HEK293 (cell line): ENCODE measurements around the gene NEAT1.

Source experiments
- BCL11B ChIP-seq: fragments of 450-650 bp; formaldehyde crosslinking; IDR thresholded peaks from 2 replicates; pipeline ENCODE4 v1.5.1; 2016; ENCODE audit warnings: low read depth, missing biosample characterization, missing genetic modification characterization
- BCL6B ChIP-seq: fragments of 450-650 bp; formaldehyde crosslinking; IDR thresholded peaks from 2 replicates; pipeline ENCODE4 v1.5.1; 2017; ENCODE audit warnings: missing biosample characterization, missing genetic modification characterization
- GLI4 ChIP-seq: fragments of 450-650 bp; formaldehyde crosslinking; IDR thresholded peaks from 2 replicates; pipeline ENCODE4 v1.5.1; 2016; ENCODE audit warnings: missing biosample characterization, missing genetic modification characterization
- GLIS1 ChIP-seq: fragments of 450-650 bp; formaldehyde crosslinking; IDR thresholded peaks from 2 replicates; pipeline ENCODE4 v1.5.1; 2016; ENCODE audit warnings: missing biosample characterization, missing genetic modification characterization
- HOXD13 ChIP-seq: sonication (generic); formaldehyde crosslinking; IDR thresholded peaks from 2 replicates; pipeline ENCODE4 v1.8.0; 2022; ENCODE audit warnings: missing genetic modification reagents, borderline replicate concordance
- INSM2 ChIP-seq: fragments of 450-650 bp; formaldehyde crosslinking; IDR thresholded peaks from 2 replicates; pipeline ENCODE4 v1.5.1; 2016; ENCODE audit warnings: missing biosample characterization, missing genetic modification characterization
- MYNN ChIP-seq: fragments of 450-650 bp; formaldehyde crosslinking; IDR thresholded peaks from 2 replicates; pipeline ENCODE4 v1.5.1; 2016; ENCODE audit warnings: missing biosample characterization, missing genetic modification characterization, borderline replicate concordance
- ZBTB1 ChIP-seq: fragments of 450-650 bp; formaldehyde crosslinking; IDR thresholded peaks from 2 replicates; pipeline ENCODE4 v1.5.1; 2016; ENCODE audit warnings: missing biosample characterization, missing genetic modification characterization
- ZBTB10 ChIP-seq: fragments of 450-650 bp; formaldehyde crosslinking; IDR thresholded peaks from 2 replicates; pipeline ENCODE4 v1.5.1; 2016; ENCODE audit warnings: missing biosample characterization, missing genetic modification characterization
- ZBTB20 ChIP-seq: fragments of 450-650 bp; formaldehyde crosslinking; IDR thresholded peaks from 2 replicates; pipeline ENCODE4 v1.5.1; 2016; ENCODE audit warnings: missing biosample characterization, missing genetic modification characterization
- ZBTB44 ChIP-seq: fragments of 450-650 bp; IDR thresholded peaks from 2 replicates; pipeline ENCODE4 v1.5.1; 2018; ENCODE audit warnings: missing biosample characterization, mild to moderate bottlenecking, missing genetic modification characterization
- ZBTB6 ChIP-seq: fragments of 450-650 bp; formaldehyde crosslinking; IDR thresholded peaks from 2 replicates; pipeline ENCODE4 v1.5.1; 2017; ENCODE audit warnings: missing biosample characterization, missing genetic modification characterization
- ZEB2 ChIP-seq: fragments of 450-650 bp; formaldehyde crosslinking; IDR thresholded peaks from 2 replicates; pipeline ENCODE4 v1.5.1; 2016; ENCODE audit warnings: missing biosample characterization, missing genetic modification characterization
- ZNF175 ChIP-seq: fragments of 450-650 bp; formaldehyde crosslinking; IDR thresholded peaks from 2 replicates; pipeline ENCODE4 v1.5.1; 2016; ENCODE audit warnings: missing biosample characterization, missing genetic modification characterization
- ZNF214 ChIP-seq: fragments of 450-650 bp; formaldehyde crosslinking; IDR thresholded peaks from 2 replicates; pipeline ENCODE4 v1.5.1; 2017; ENCODE audit warnings: missing biosample characterization, mild to moderate bottlenecking, missing genetic modification characterization, borderline replicate concordance
- ZNF223 ChIP-seq: fragments of 450-650 bp; formaldehyde crosslinking; IDR thresholded peaks from 2 replicates; pipeline ENCODE4 v1.5.1; 2016; ENCODE audit warnings: missing biosample characterization, missing genetic modification characterization
- ZNF248 ChIP-seq: fragments of 450-650 bp; formaldehyde crosslinking; IDR thresholded peaks from 2 replicates; pipeline ENCODE4 v1.5.1; 2017; ENCODE audit warnings: missing biosample characterization, missing genetic modification characterization
- ZNF423 ChIP-seq: fragments of 450-650 bp; formaldehyde crosslinking; IDR thresholded peaks from 2 replicates; pipeline ENCODE4 v1.5.1; 2016; ENCODE audit warnings: missing biosample characterization, missing genetic modification characterization
- ZNF514 ChIP-seq: fragments of 450-650 bp; formaldehyde crosslinking; IDR thresholded peaks from 2 replicates; pipeline ENCODE4 v1.5.1; 2016; ENCODE audit warnings: missing biosample characterization, missing genetic modification characterization
- ZNF549 ChIP-seq: fragments of 450-650 bp; IDR thresholded peaks from 2 replicates; pipeline ENCODE4 v1.5.1; 2018; ENCODE audit warnings: missing biosample characterization, missing genetic modification characterization, mild to moderate bottlenecking, inconsistent platforms, moderate library complexity
- ZNF621 ChIP-seq: fragments of 450-650 bp; formaldehyde crosslinking; IDR thresholded peaks from 2 replicates; pipeline ENCODE4 v1.5.1; 2017; ENCODE audit warnings: missing biosample characterization, missing genetic modification characterization
- ZSCAN4 ChIP-seq: fragments of 450-650 bp; formaldehyde crosslinking; IDR thresholded peaks from 2 replicates; pipeline ENCODE4 v1.5.1; 2017; ENCODE audit warnings: missing biosample characterization, missing genetic modification characterization
- ZXDB ChIP-seq: fragments of 450-650 bp; formaldehyde crosslinking; IDR thresholded peaks from 2 replicates; pipeline ENCODE4 v1.5.1; 2016; ENCODE audit warnings: missing biosample characterization, missing genetic modification characterization
- TF ChIP-seq, protein P1 (sequence below): fragments of 450-650 bp; formaldehyde crosslinking; IDR thresholded peaks from 2 replicates; pipeline ENCODE4 v1.5.1; 2017; ENCODE audit warnings: missing biosample characterization, missing genetic modification characterization
- TF ChIP-seq, protein P2 (sequence below): fragments of 450-650 bp; formaldehyde crosslinking; IDR thresholded peaks from 2 replicates; pipeline ENCODE4 v1.5.1; 2016; ENCODE audit warnings: missing biosample characterization, missing genetic modification characterization

The NEAT1 gene

DNA sequence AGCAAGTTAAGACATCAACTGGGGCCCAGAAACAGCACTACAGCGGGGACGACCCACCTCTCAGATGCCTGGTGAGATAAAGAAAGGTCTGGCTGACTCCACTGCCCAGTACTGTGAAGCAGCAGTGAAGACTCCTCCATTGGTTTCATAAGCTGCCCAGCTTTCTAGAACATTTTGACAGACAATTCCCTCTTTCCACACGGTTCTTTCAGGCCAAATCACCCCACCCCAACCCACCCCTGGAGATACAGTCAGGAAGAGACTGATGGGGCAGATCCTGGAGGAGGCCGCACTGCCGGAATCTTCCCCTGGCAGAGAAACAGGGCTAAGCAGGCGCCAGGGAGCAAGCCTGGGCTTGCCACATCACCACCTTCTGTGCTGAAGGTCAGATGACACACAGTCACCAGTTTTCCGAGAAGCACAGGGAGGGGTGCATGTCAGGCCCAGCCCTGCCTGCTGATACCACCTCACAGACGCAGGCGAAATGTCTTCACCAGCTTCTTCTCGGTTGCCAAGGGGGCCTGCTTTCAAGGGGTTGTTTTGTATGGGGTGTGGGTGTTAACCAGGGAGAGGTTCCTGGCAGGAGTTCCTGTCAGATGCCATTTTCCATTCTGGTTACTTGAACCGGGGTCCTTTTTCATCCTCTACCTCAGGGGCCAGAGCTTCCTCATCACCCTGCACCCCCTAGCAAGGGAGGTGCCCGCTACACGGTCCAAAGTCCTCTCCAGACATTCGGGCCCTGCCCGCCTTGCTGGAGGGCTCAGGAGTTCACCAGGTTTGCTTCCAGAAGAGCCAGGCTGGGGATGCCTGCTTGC is 1.4 kb upstream of the NEAT1 start (continued):
- TF ChIP-seq ZNF549 (tag by site-specific recombination) = no peak
- TF ChIP-seq ZNF621 (tag by site-specific recombination) = no peak
- TF ChIP-seq BCL11B (tag by site-specific recombination) = no peak
- TF ChIP-seq, protein P1, sequence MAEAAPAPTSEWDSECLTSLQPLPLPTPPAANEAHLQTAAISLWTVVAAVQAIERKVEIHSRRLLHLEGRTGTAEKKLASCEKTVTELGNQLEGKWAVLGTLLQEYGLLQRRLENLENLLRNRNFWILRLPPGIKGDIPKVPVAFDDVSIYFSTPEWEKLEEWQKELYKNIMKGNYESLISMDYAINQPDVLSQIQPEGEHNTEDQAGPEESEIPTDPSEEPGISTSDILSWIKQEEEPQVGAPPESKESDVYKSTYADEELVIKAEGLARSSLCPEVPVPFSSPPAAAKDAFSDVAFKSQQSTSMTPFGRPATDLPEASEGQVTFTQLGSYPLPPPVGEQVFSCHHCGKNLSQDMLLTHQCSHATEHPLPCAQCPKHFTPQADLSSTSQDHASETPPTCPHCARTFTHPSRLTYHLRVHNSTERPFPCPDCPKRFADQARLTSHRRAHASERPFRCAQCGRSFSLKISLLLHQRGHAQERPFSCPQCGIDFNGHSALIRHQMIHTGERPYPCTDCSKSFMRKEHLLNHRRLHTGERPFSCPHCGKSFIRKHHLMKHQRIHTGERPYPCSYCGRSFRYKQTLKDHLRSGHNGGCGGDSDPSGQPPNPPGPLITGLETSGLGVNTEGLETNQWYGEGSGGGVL = peak; percentile 46; the same call in 1 of the 2 replicates
- TF ChIP-seq ZNF223 (tag by site-specific recombination) = no peak
- TF ChIP-seq ZNF514 (tag by site-specific recombination) = no peak
- peak; percentile 98 for TF ChIP-seq INSM2
- TF ChIP-seq ZNF175 (tag by site-specific recombination) = no peak
- TF ChIP-seq GLIS1 (tag by site-specific recombination) = peak; percentile 93
- TF ChIP-seq ZBTB44 = peak; percentile 47
- TF ChIP-seq ZBTB6 (tag by site-specific recombination) = no peak
- TF ChIP-seq MYNN = no peak
- no peak for TF ChIP-seq BCL6B
- TF ChIP-seq ZBTB1 (tag by site-specific recombination) = no peak
- TF ChIP-seq HOXD13 (CRISPR knock-in tag) = no peak
- TF ChIP-seq GLI4 (tag by site-specific recombination) = no peak
- 0 out of 2 replicates have a peak, but pooled peaks have one; percentile 46 for TF ChIP-seq ZNF423 (tag by site-specific recombination)
- TF ChIP-seq ZNF214 (tag by site-specific recombination) = no peak
- TF ChIP-seq ZXDB = peak; percentile 72
- no peak for TF ChIP-seq ZNF248
- TF ChIP-seq, protein P2, sequence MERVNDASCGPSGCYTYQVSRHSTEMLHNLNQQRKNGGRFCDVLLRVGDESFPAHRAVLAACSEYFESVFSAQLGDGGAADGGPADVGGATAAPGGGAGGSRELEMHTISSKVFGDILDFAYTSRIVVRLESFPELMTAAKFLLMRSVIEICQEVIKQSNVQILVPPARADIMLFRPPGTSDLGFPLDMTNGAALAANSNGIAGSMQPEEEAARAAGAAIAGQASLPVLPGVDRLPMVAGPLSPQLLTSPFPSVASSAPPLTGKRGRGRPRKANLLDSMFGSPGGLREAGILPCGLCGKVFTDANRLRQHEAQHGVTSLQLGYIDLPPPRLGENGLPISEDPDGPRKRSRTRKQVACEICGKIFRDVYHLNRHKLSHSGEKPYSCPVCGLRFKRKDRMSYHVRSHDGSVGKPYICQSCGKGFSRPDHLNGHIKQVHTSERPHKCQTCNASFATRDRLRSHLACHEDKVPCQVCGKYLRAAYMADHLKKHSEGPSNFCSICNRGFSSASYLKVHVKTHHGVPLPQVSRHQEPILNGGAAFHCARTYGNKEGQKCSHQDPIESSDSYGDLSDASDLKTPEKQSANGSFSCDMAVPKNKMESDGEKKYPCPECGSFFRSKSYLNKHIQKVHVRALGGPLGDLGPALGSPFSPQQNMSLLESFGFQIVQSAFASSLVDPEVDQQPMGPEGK (tag by site-specific recombination) = peak; percentile 95
- peak; percentile 80 for TF ChIP-seq ZBTB10
- TF ChIP-seq ZBTB20 = peak; percentile 68; the same call in 1 of the 2 replicates
- TF ChIP-seq ZSCAN4 (tag by site-specific recombination) = no peak; the same call in 1 of the 2 replicates
- peak; percentile 76 for TF ChIP-seq ZEB2
